H1 (cell line): Measurements from ENCODE around the gene BARHL2. TPM values are rescaled to one million over a fixed set of nuclear protein-coding genes. Genes with fewer than 3 reads are reported as not detected.

Experiments used
- HDAC2 ChIP-seq, 2 experiments: fragments of 300-600 bp in 1 of 2; sonication (generic) in 1 of 2; IDR thresholded peaks; 2 replicates each; pipeline ENCODE4 v1.6.1; 2011 to 2012; ENCODE audit warnings: low read depth in 2 of 2, low read length in 2 of 2, mild to moderate bottlenecking in 2 of 2, moderate library complexity in 2 of 2, borderline replicate concordance in 1 of 2, inconsistent platforms in 1 of 2
- polyA plus RNA-seq, 7 experiments: library from polyadenylated mRNA; depleted of rRNA in 3 of 7; stranded (reverse) in 5 of 7; unstranded in 2 of 7; fragments of >200 nt in 5 of 7; fragments of 200-250 nt in 2 of 7; gene quantifications; 1 replicate in 5 of 7; 2 replicates in 1 of 7; 4 replicates in 1 of 7; pipeline versions ENCODE4 v1.2.1 to v1.2.3, GENCODE V29; 2011 to 2013; ENCODE audit warnings: missing spikeins in 2 of 7, mixed read lengths in 2 of 7
- total RNA-seq: library from RNA; stranded (reverse); fragmentation: NEBNext Ultra II Directional; extraction: Animal tissue kit (Norgen Biotek cat#: 25700); gene quantifications from 2 replicates; pipeline ENCODE4 v1.2.1, GENCODE V29; 2021

BARHL2 gene
- total and polyA plus RNA-seq, 2 of the 8 experiments (the other 6 are each of a cell fraction or from before 2014, with no cell fraction given) = 0.15 TPM; not detected in 1

DNA sequence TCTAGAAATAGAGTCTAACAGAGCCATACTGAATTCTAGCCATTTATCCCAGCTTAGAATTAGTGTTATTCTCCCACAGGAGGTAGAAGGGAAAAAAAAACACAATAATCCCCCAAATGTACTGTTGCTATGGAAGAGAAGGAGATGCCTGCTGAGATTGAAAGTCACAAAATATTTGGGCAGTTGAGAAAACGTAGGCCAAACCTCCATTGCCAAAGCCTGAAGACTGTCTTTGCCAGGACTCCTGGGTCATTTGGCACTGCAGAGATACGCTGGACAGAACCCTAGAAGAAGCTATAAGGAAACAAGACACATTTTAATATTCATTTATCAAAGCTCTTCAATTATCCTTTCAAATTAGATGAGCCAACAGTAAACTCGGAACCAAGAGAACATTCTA, 22.3 kb downstream of the BARHL2 start (continued):
- TF ChIP-seq HDAC2 (IDR thresholded peaks at IDR 0.05; ENCODE audit: borderline replicate concordance in 1 of 2, low read depth in 2 of 2, low read length in 2 of 2) = no peak
